ENCODE measurements around the gene NCAN.

DNA sequence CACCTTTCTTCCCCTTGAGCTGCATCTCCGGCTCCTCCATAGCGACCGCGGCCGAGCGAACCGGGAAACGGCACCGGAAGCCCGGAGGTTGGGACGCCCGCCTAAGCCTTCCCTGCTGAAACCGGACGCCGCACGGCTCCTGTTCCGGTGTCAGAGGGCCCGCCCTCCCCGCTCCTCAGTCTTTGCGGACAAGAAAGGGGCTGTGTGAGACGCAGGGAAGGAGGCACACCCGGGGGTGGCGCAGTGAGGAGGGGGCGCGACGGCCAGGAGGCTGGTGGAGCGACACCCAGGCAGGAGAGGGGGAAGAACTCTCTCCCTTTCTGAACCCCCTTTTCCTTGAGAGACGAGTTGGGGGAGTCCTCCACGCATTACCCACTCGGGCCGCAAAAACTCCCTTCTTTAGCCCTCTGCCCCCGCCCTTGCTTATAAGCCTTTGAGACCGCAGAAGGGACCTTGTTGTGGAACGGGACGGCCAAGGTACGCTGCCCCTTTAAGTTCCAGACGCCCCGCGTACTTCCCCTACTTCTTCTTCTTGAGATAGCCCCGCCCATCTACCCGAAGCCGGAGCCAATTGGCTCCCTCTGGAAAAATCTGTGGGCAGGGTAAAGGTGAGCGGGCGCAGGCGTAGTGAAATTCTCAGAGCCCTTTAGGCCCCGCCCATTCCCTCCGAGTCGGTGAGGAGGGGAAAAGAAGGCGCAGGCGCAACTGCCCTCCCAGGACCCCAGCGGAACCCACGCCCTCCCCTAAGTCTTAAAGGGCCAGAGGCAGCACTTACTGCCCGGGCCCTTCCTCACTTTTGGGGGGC, 19.5 kb upstream of the NCAN start, which contains the start of the genes BORCS8 and RFXANK:
- TF ChIP-seq POLR2A (IDR thresholded peaks at IDR 0.05), result peak in 1 of 2 donors; percentile 36
- TF ChIP-seq CTCF (IDR thresholded peaks at IDR 0.05), result no peak
- peak; percentile 68 for TF ChIP-seq POLR2AphosphoS5 (IDR thresholded peaks at IDR 0.05)
